ENCODE results near the gene PHLDB1. TPM values are rescaled to one million over a fixed set of nuclear protein-coding genes. Genes with fewer than 3 reads are reported as not detected.

Gene PHLDB1
- total and polyA plus RNA-seq, 4 donors: 4.8 to 15.4 (median 6.0) TPM

DNA sequence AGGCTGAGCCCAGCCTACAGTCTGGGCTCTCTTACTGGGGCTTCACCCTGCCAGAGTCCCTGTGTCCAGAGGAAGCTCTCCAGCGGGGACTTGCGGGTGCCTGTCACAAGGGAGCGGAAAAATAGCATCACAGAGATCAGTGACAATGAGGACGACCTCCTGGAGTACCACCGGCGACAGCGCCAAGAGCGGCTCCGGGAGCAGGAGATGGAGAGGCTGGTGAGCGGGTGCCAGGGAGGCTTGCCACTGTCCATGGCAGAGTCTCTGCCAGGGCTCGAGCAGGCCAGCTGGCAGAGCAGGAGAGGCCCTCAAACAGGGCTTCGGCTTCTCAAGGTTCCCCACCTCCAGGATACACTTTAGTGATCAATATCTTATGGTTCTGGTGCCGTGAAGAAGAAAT, 21.0 kb downstream of the PHLDB1 start:
- Histone ChIP-seq H3K4me3 (ENCODE audit: low read depth in 1 of 3, low read length in 3 of 3) (no peak overlapping the region), H3K36me3 (ENCODE audit: control insufficient read depth in 4 of 4, insufficient read depth in 3 of 4, low read depth in 1 of 4, low read length in 3 of 4) (peaks cover 0 to 3% (median 0%) of the 10 kb centered on the region in 4 donors), H3K27me3 (ENCODE audit: control insufficient read depth in 4 of 4, insufficient read depth in 4 of 4, low read length in 3 of 4) (no peaks in the 10 kb centered on the region), H3K4me1 (ENCODE audit: control insufficient read depth in 4 of 4, insufficient read depth in 4 of 4, low read length in 3 of 4) (no peaks in the 10 kb centered on the region), H3K9me3 (ENCODE audit: control insufficient read depth in 4 of 4, low read length in 3 of 4) (no peaks in the 10 kb centered on the region), H3K9ac (ENCODE audit: low read depth in 1 of 2, low read length in 2 of 2) (no peak overlapping the region), H3K27ac (ENCODE audit: low read depth in 1 of 2, low read length in 2 of 2) (no peak overlapping the region)
- DNase-seq (ENCODE audit: low spot score): no peak
- TF ChIP-seq FOXA1 (IDR thresholded peaks at IDR 0.05) (no peak), SP1 (IDR thresholded peaks at IDR 0.05) (no peak), FOXA2 (IDR thresholded peaks at IDR 0.05) (no peak), JUND (IDR thresholded peaks at IDR 0.05) (no peak), EGR1 (IDR thresholded peaks at IDR 0.05; ENCODE audit: low read depth in 2 of 2) (no peak), HNF4A (conservative IDR thresholded peaks at IDR 0.05) (no peak), GABPA (IDR thresholded peaks at IDR 0.05 in 1 of 2, conservative IDR thresholded peaks at IDR 0.05 in 1 of 2) (no peak), RXRA (IDR thresholded peaks at IDR 0.05) (no peak), TAF1 (conservative IDR thresholded peaks at IDR 0.05) (no peak), CTCF (IDR thresholded peaks at IDR 0.05; ENCODE audit: low read depth, low read length, missing input control) (no peak), RAD21 (IDR thresholded peaks at IDR 0.05) (no peak)
- TF ChIP-seq, protein P1, sequence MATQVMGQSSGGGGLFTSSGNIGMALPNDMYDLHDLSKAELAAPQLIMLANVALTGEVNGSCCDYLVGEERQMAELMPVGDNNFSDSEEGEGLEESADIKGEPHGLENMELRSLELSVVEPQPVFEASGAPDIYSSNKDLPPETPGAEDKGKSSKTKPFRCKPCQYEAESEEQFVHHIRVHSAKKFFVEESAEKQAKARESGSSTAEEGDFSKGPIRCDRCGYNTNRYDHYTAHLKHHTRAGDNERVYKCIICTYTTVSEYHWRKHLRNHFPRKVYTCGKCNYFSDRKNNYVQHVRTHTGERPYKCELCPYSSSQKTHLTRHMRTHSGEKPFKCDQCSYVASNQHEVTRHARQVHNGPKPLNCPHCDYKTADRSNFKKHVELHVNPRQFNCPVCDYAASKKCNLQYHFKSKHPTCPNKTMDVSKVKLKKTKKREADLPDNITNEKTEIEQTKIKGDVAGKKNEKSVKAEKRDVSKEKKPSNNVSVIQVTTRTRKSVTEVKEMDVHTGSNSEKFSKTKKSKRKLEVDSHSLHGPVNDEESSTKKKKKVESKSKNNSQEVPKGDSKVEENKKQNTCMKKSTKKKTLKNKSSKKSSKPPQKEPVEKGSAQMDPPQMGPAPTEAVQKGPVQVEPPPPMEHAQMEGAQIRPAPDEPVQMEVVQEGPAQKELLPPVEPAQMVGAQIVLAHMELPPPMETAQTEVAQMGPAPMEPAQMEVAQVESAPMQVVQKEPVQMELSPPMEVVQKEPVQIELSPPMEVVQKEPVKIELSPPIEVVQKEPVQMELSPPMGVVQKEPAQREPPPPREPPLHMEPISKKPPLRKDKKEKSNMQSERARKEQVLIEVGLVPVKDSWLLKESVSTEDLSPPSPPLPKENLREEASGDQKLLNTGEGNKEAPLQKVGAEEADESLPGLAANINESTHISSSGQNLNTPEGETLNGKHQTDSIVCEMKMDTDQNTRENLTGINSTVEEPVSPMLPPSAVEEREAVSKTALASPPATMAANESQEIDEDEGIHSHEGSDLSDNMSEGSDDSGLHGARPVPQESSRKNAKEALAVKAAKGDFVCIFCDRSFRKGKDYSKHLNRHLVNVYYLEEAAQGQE (IDR thresholded peaks at IDR 0.05): no peak
- 91% methylated on average over 13 of the region's 13 CpGs for WGBS

GRCh38 chr11:118628861-118629549, 21.6 kb downstream of the PHLDB1 start:
- TF ChIP-seq, protein P1 (IDR thresholded peaks at IDR 0.05): no peak
- TF ChIP-seq FOXA1 (IDR thresholded peaks at IDR 0.05) (no peak), MAX (IDR thresholded peaks at IDR 0.05) (no peak), RAD21 (IDR thresholded peaks at IDR 0.05) (no peak), HNF4G (IDR thresholded peaks at IDR 0.05) (no peak), HNF4A (conservative IDR thresholded peaks at IDR 0.05) (no peak), YY1 (IDR thresholded peaks at IDR 0.05) (no peak), FOXA2 (IDR thresholded peaks at IDR 0.05) (no peak)
- H3K9me3 ChIP-seq (ENCODE audit: control insufficient read depth in 4 of 4, low read length in 3 of 4): no peaks in the 10 kb centered on the region
- peaks cover 0 to under 1% (median 0%) of the 10 kb centered on the region in 4 donors for H3K4me1 ChIP-seq (ENCODE audit: control insufficient read depth in 4 of 4, insufficient read depth in 4 of 4, low read length in 3 of 4)
- DNase-seq (ENCODE audit: low spot score): no peak
- H3K27ac ChIP-seq (ENCODE audit: low read depth in 1 of 2, low read length in 2 of 2): no peak overlapping the region
- no peaks in the 10 kb centered on the region for H3K27me3 ChIP-seq (ENCODE audit: control insufficient read depth in 4 of 4, insufficient read depth in 4 of 4, low read length in 3 of 4)
- H3K9ac ChIP-seq (ENCODE audit: low read depth in 1 of 2, low read length in 2 of 2): no peak overlapping the region
- H3K36me3 ChIP-seq (ENCODE audit: control insufficient read depth in 4 of 4, insufficient read depth in 3 of 4, low read depth in 1 of 4, low read length in 3 of 4): peaks cover 0 to 3% (median 0%) of the 10 kb centered on the region in 4 donors
- no peak overlapping the region for H3K4me3 ChIP-seq (ENCODE audit: low read depth in 1 of 3, low read length in 3 of 3)
- WGBS: 65% methylated on average over 5 of the region's 5 CpGs
